NCI-H2196 treated with DMSO at 0.1 percent for 48 hours (cell line): ENCODE measurements around the gene ALKBH3.

ENCODE experiments used
- DNase-seq: peaks from one replicate; lab custom pipeline; 2025; ENCODE audit not compliant: unreplicated experiment; lab: John Stamatoyannopoulos, UW

ALKBH3 gene

GRCh38 chr11:43894546-43894945 is 13.9 kb downstream of the ALKBH3 start:
- DNase-seq: no peak

GRCh38 chr11:43895601-43896000 is 15.0 kb downstream of the ALKBH3 start:
- no peak for DNase-seq

- DNase-seq: no peak
Observed at GRCh38 chr11:43898574-43898973, 17.9 kb downstream of the ALKBH3 start.

GRCh38 chr11:43899094-43899493 is 18.5 kb downstream of the ALKBH3 start:
- DNase-seq: no peak

- DNase-seq: no peak
Observed at GRCh38 chr11:43901551-43901950, 20.9 kb downstream of the ALKBH3 start.

GRCh38 chr11:43903078-43903477 is 22.4 kb downstream of the ALKBH3 start:
- DNase-seq: no peak

- no peak for DNase-seq
Observed at GRCh38 chr11:43903969-43904368, 23.3 kb downstream of the ALKBH3 start.

GRCh38 chr11:43904742-43905535 is 24.3 kb downstream of the ALKBH3 start:
- no peak for DNase-seq

- DNase-seq: no peak
Observed at GRCh38 chr11:43905813-43906241, 25.2 kb downstream of the ALKBH3 start.

GRCh38 chr11:43907028-43907975 is 26.7 kb downstream of the ALKBH3 start:
- DNase-seq: no peak

- no peak for DNase-seq
Observed at GRCh38 chr11:43908191-43908590, 27.6 kb downstream of the ALKBH3 start.

- DNase-seq: no peak
Observed at GRCh38 chr11:43908683-43909082, 28.1 kb downstream of the ALKBH3 start.

GRCh38 chr11:43913829-43914380 is 33.3 kb downstream of the ALKBH3 start:
- DNase-seq: no peak

GRCh38 chr11:43914466-43914865 is 33.8 kb downstream of the ALKBH3 start:
- DNase-seq: no peak

- DNase-seq: no peak
Observed at GRCh38 chr11:43916621-43917020, 36.0 kb downstream of the ALKBH3 start.

- DNase-seq: no peak
Observed at GRCh38 chr11:43917851-43918250, 37.2 kb downstream of the ALKBH3 start.

GRCh38 chr11:43918662-43919061 is 38.0 kb downstream of the ALKBH3 start:
- no peak for DNase-seq

- no peak for DNase-seq
Observed at GRCh38 chr11:43919852-43920597, 39.4 kb downstream of the ALKBH3 start.

GRCh38 chr11:43920598-43921419 is 40.2 kb downstream of the ALKBH3 start:
- DNase-seq: no peak
